HG03095 (cell line): ENCODE results near the gene JUND.

Experiments used
- ATAC-seq: cut with Tn5 transposase; IDR thresholded peaks from one replicate; pipeline ENCODE4 v1.9.1; 2021; ENCODE audit warnings: moderate library complexity; ENCODE audit not compliant: unreplicated experiment

The JUND gene

DNA sequence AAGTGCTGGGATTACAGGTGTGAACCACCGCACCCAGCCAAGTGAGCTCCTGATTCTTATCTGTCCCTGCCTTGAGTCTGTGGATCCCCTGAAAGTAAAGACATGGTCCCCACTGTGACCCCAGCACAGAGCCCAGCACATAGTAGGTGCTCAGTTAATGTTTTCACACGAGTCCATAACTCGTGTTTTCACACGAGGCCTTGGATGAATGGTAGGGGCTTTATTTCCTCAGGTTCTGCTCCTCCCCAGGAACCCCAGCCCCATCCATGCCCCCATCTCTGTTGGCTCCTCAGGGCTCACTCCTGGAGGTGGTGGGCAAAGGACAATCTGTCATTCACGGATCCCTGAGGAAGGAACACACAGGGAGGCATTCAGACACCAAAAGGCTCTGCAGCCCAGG, 31.6 kb downstream of the JUND start:
- no peak for ATAC-seq

DNA sequence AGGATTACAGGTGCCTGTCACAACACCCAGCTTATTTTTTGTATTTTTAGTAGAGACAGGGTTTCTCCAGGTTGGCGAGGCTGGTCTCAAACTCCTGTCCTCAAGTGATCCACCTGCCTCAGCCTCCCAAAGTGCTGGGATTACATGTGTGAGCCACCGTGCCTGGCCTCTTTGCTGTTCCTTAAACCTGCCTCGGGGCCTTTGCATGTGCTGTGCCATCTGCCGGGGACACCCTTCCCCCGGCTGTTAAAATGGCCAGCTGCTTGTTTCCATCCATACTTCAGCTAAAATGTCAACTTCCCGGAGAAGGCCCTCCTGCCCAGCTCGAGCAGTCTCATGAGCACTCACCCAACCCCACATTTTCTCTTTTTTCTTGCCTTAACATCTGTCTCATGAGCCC, 36.1 kb downstream of the JUND start:
- no peak for ATAC-seq

DNA sequence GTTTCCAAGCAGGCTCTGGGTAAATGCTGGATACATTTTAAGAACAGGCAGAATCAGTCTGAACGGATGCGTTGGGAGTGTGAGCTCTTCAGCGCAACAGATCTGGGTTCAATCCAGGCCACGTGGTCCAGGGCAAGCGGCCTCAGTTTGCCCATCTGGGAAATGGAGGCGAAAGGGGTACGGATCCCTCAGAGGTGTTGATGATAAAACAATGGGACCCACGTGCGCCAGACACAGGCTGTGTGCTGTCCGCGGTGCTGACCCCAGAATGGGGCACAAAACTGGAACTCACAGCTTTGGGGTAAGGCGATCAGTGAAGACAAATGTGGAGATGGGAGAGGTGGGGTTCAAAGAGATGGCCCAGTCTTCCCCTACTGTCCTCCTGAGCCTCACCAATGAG, 42.1 kb downstream of the JUND start:
- no peak for ATAC-seq

DNA sequence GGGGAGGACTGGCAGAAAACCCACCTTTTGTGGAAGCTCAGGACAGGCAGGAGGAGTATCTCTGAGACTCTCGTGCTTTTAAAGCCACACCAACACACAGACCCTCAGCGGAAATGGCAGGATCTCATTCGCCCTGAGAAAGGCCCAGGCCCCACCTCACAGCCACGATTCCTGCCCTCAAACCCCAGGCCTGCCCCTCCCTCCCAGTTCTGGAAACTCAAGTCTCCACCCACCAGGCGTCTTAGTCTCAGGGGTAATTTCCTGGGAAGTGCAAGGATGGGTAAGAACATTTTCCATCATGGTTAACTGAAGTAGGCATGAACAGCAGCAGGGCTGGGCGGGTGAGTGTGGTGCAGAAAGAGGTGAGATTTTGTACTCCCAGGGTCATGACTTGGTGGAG, 47.2 kb downstream of the JUND start:
- ATAC-seq = no peak

DNA sequence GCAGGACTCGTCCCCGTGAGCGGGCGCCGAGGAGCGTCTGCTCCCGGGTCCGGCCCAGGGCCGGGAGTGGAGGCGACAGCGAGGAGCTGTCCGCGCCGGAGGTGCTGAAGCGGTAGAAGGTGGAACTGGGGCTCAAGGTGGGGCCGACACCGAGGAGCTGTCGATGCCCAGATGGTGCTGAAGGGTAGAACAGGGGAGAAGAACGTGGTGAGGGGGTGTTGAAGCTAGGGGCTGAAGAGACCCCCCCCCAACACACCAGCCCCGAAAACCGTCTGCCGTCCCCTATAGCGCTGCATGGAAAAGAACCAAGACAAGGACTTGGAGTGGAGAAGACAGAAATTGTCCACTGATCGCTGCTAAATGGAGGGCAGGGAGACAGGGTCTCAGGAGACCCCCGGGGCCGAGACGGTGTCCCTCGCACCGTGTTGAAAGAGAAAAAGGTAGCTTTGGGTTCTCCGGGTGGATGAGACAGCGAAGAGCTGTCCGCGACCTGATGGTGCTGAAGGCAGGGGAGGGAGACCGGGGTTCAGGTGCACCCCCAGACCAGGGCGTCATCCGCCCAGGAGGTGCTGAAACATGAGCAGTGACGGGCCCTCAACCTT, 48.1 kb downstream of the JUND start:
- ATAC-seq = no peak

DNA sequence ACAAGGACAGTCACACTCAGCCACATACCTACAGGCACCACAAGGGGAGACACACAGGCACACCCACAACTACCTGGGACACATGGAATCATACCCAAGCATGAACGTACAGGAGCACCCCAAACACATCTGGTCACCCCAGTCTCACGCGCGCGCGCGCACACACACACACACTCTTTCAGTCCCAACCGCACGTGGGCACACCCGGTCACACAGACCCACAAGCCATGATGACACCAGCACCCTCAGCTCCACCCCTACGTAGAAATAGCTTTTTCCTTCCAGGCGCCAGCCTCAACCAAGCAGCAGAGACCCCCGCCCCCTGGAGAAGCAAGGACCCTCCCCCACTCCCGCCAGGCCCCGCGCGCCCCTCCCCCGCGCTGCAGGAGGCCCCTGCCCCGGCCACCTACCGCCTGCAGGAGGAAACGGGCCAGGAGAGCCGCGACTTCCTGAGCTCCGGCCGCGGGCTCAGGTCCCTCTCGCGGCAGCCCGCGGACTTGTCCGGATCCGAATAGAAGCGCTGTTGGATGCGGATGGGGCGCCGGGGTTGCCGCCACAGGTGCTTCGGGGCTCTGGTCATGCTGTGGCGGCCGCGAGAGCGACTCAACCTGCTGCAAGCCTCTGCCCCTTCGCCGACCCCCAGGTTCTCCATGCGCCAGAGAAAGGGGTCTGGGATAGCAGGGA, 48.7 kb downstream of the JUND start:
- ATAC-seq = no peak

DNA sequence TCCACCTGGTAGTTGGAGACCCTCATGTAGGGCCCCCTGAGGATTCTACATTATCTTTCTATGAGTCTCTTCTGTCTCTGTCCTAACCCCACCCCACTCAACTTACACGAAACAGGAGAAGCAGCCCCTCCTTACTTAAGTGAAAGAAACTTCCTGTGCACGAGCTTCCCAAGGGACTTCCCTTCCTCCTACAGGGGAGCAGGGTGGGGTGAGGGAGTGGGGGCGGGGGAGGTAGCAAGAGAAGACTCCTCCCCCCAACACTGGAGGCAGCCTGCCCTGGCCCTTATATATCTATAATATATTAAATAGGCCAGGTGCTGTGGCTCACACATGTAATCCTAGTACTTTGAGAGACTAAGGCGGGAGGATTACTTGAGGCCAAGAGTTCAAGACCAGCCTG, 49.6 kb downstream of the JUND start:
- ATAC-seq = no peak

DNA sequence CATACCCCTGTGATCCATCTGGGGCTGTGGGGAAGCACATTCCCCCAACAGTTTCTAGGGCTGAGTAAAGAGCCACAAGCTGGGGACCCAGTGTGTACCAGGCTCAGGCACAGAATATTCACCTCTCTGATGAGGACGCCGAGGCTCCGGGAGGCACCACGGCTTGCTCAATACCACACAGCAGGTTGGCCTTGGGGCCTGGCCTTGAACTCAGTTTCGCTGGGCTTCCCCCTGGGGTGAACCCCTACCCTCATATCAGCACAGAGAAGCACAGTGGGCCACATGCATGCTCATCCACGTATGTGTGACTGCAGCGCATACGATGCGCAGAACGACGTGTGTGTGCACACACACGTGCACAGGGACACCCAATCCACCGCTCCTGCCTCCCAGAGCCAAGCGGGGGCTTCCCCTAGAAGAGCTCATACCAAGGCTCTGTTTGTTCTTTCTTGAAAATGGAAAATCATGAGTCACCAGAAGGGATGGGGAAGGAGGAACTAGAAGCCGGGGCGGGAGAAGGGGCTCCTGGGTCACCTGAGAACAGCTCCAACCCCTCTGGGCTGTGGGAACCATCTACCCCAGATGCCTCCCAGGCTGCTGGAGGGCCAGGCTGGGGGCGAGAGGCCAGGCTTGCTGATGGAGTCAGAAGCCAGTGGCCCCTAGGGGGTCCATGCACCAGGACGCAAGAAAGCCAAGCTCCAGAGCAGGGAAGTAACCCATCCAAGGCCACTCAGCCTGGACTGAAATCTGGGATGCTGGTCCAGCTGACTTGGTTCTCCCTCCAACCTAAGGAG, 50.3 kb downstream of the JUND start:
- ATAC-seq = no peak

DNA sequence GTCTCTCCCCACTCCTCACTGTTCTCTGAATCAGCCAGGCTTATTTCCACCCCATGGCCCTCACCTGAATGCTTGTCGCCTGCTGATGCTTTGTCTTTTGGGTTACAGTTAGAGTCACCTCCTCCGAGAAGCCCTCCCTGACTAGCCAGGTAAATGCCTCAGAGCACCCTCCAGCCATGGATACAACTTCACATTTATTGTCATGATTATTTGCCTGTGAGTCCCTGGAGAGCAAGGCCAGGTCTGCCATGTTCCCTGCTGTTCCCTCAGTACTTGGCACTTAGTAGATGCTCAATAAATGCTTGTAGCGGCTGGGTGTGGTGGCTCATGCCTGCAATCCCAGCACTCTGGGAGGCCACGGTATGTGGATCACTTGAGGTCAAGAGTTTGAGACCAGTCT, 51.5 kb downstream of the JUND start:
- ATAC-seq = no peak
